ENCODE measurements around the gene C1QL3.

The C1QL3 gene

GRCh38 chr10:16518822-16519221 lies 2.9 kb downstream of the C1QL3 start:
- Histone ChIP-seq H3K27me3 (replicated peaks; ENCODE audit: control insufficient read depth, insufficient read depth, low read length) (no peaks in the 10 kb centered on the region; the same call in none of the 2 replicates), H3K36me3 (ENCODE audit: control insufficient read depth, insufficient read depth, low read length) (no peaks in the 10 kb centered on the region), H3K4me3 (replicated peaks; ENCODE audit: low read depth, low read length) (no peak overlapping the region; the same call in 1 of the 2 replicates)
- DNase-seq (ENCODE audit: extremely low read depth, insufficient read length) = no peak
- peak; percentile 34 for TF ChIP-seq CTCF (IDR thresholded peaks at IDR 0.05; ENCODE audit: insufficient read depth, low read length, poor library complexity, severe bottlenecking)

- Histone ChIP-seq H3K4me3 (replicated peaks; ENCODE audit: low read depth, low read length) (no peak overlapping the region), H3K27me3 (replicated peaks; ENCODE audit: control insufficient read depth, insufficient read depth, low read length) (no peaks in the 10 kb centered on the region), H3K36me3 (ENCODE audit: control insufficient read depth, insufficient read depth, low read length) (no peaks in the 10 kb centered on the region; the same call in none of the 2 replicates)
- TF ChIP-seq CTCF (IDR thresholded peaks at IDR 0.05; ENCODE audit: insufficient read depth, low read length, poor library complexity, severe bottlenecking) = no peak
- DNase-seq (ENCODE audit: extremely low read depth, insufficient read length) = no peak
Measured at GRCh38 chr10:16510843-16511242, 10.8 kb downstream of the C1QL3 start.

- Histone ChIP-seq H3K27me3 (replicated peaks; ENCODE audit: control insufficient read depth, insufficient read depth, low read length) (no peaks in the 10 kb centered on the region), H3K36me3 (ENCODE audit: control insufficient read depth, insufficient read depth, low read length) (no peaks in the 10 kb centered on the region; the same call in none of the 2 replicates), H3K4me3 (replicated peaks; ENCODE audit: low read depth, low read length) (no peak overlapping the region)
- TF ChIP-seq CTCF (IDR thresholded peaks at IDR 0.05; ENCODE audit: insufficient read depth, low read length, poor library complexity, severe bottlenecking) = no peak
- DNase-seq (ENCODE audit: extremely low read depth, insufficient read length) = no peak
Measured at GRCh38 chr10:16509996-16510395, 11.7 kb downstream of the C1QL3 start.

- no peaks in the 10 kb centered on the region for H3K27me3 ChIP-seq (replicated peaks; ENCODE audit: control insufficient read depth, insufficient read depth, low read length)
- no peak for DNase-seq (ENCODE audit: extremely low read depth, insufficient read length)
- no peak overlapping the region for H3K4me3 ChIP-seq (replicated peaks; ENCODE audit: low read depth, low read length)
- H3K36me3 ChIP-seq (ENCODE audit: control insufficient read depth, insufficient read depth, low read length) = no peaks in the 10 kb centered on the region; the same call in none of the 2 replicates
- no peak for TF ChIP-seq CTCF (IDR thresholded peaks at IDR 0.05; ENCODE audit: insufficient read depth, low read length, poor library complexity, severe bottlenecking)
Measured at GRCh38 chr10:16505161-16505560, 16.5 kb downstream of the C1QL3 start.

GRCh38 chr10:16497911-16498310 lies 23.8 kb downstream of the C1QL3 start:
- Histone ChIP-seq H3K27me3 (replicated peaks; ENCODE audit: control insufficient read depth, insufficient read depth, low read length) (no peaks in the 10 kb centered on the region), H3K4me3 (replicated peaks; ENCODE audit: low read depth, low read length) (no peak overlapping the region), H3K36me3 (ENCODE audit: control insufficient read depth, insufficient read depth, low read length) (no peaks in the 10 kb centered on the region)
- no peak for TF ChIP-seq CTCF (IDR thresholded peaks at IDR 0.05; ENCODE audit: insufficient read depth, low read length, poor library complexity, severe bottlenecking)
- no peak for DNase-seq (ENCODE audit: extremely low read depth, insufficient read length)

Measured in GM06990 (cell line).